ENCODE measurements around the gene IL22RA1.

The IL22RA1 gene

GRCh38 chr1:24077278-24077978, 65.5 kb downstream of the IL22RA1 start:
- no peak overlapping the region for H2AFZ ChIP-seq

GRCh38 chr1:24075946-24076345, 67.0 kb downstream of the IL22RA1 start:
- no peaks in the 10 kb centered on the region for H3K27me3 ChIP-seq (ENCODE audit: control insufficient read depth, insufficient read depth, low read length)
- no peak overlapping the region for H3K9ac ChIP-seq
- no peaks in the 10 kb centered on the region for H3K79me2 ChIP-seq
- no peak overlapping the region for H3K4me2 ChIP-seq (ENCODE audit: low read length)
- no peaks in the 10 kb centered on the region for H3K9me3 ChIP-seq (ENCODE audit: control insufficient read depth, low read length)
- H3K27ac ChIP-seq: no peak overlapping the region
- no peak overlapping the region for H3K4me3 ChIP-seq (ENCODE audit: low read depth, low read length)
- H3K4me1 ChIP-seq: no peaks in the 10 kb centered on the region
- no peaks in the 10 kb centered on the region for H3K36me3 ChIP-seq (ENCODE audit: control insufficient read depth, insufficient read depth, low read length)
- no peak overlapping the region for H2AFZ ChIP-seq
- TF ChIP-seq CTCF (IDR thresholded peaks at IDR 0.05): no peak

More at GRCh38 chr1:24077278-24077978, 65.5 kb downstream of the IL22RA1 start:
- Histone ChIP-seq H3K9ac (no peak overlapping the region), H3K9me3 (ENCODE audit: control insufficient read depth, low read length) (no peaks in the 10 kb centered on the region), H3K27me3 (ENCODE audit: control insufficient read depth, insufficient read depth, low read length) (no peaks in the 10 kb centered on the region), H3K79me2 (no peaks in the 10 kb centered on the region), H3K4me2 (ENCODE audit: low read length) (no peak overlapping the region), H3K4me3 (ENCODE audit: low read depth, low read length) (no peak overlapping the region), H3K4me1 (no peaks in the 10 kb centered on the region), H3K27ac (no peak overlapping the region), H3K36me3 (ENCODE audit: control insufficient read depth, insufficient read depth, low read length) (no peaks in the 10 kb centered on the region)
- no peak for TF ChIP-seq CTCF (IDR thresholded peaks at IDR 0.05)

GRCh38 chr1:24075590-24075854, 67.4 kb downstream of the IL22RA1 start:
- no peak for TF ChIP-seq CTCF (IDR thresholded peaks at IDR 0.05)
- Histone ChIP-seq H3K36me3 (ENCODE audit: control insufficient read depth, insufficient read depth, low read length) (no peaks in the 10 kb centered on the region), H3K9ac (no peak overlapping the region), H3K27me3 (ENCODE audit: control insufficient read depth, insufficient read depth, low read length) (no peaks in the 10 kb centered on the region), H3K9me3 (ENCODE audit: control insufficient read depth, low read length) (no peaks in the 10 kb centered on the region), H3K27ac (no peak overlapping the region), H3K4me1 (no peaks in the 10 kb centered on the region), H3K4me2 (ENCODE audit: low read length) (no peak overlapping the region), H2AFZ (no peak overlapping the region), H3K79me2 (no peaks in the 10 kb centered on the region), H3K4me3 (ENCODE audit: low read depth, low read length) (no peak overlapping the region)

GRCh38 chr1:24074817-24075589, 67.9 kb downstream of the IL22RA1 start:
- H3K9ac ChIP-seq: no peak overlapping the region
- H3K27ac ChIP-seq: no peak overlapping the region
- H3K79me2 ChIP-seq: no peaks in the 10 kb centered on the region
- no peaks in the 10 kb centered on the region for H3K36me3 ChIP-seq (ENCODE audit: control insufficient read depth, insufficient read depth, low read length)
- H3K4me1 ChIP-seq: no peaks in the 10 kb centered on the region
- TF ChIP-seq CTCF (IDR thresholded peaks at IDR 0.05): no peak
- no peaks in the 10 kb centered on the region for H3K9me3 ChIP-seq (ENCODE audit: control insufficient read depth, low read length)
- H3K4me2 ChIP-seq (ENCODE audit: low read length): no peak overlapping the region
- H3K4me3 ChIP-seq (ENCODE audit: low read depth, low read length): no peak overlapping the region
- H3K27me3 ChIP-seq (ENCODE audit: control insufficient read depth, insufficient read depth, low read length): no peaks in the 10 kb centered on the region
- no peak overlapping the region for H2AFZ ChIP-seq

GRCh38 chr1:24074196-24074595, 68.7 kb downstream of the IL22RA1 start:
- Histone ChIP-seq H2AFZ (no peak overlapping the region), H3K79me2 (no peaks in the 10 kb centered on the region), H3K27me3 (ENCODE audit: control insufficient read depth, insufficient read depth, low read length) (no peaks in the 10 kb centered on the region), H3K9me3 (ENCODE audit: control insufficient read depth, low read length) (no peaks in the 10 kb centered on the region), H3K4me1 (no peaks in the 10 kb centered on the region), H3K4me2 (ENCODE audit: low read length) (no peak overlapping the region), H3K4me3 (ENCODE audit: low read depth, low read length) (no peak overlapping the region), H3K27ac (no peak overlapping the region), H3K9ac (no peak overlapping the region), H3K36me3 (ENCODE audit: control insufficient read depth, insufficient read depth, low read length) (no peaks in the 10 kb centered on the region)
- no peak for TF ChIP-seq CTCF (IDR thresholded peaks at IDR 0.05)
